ENCODE data around the gene TP53RK.

The TP53RK gene

DNA sequence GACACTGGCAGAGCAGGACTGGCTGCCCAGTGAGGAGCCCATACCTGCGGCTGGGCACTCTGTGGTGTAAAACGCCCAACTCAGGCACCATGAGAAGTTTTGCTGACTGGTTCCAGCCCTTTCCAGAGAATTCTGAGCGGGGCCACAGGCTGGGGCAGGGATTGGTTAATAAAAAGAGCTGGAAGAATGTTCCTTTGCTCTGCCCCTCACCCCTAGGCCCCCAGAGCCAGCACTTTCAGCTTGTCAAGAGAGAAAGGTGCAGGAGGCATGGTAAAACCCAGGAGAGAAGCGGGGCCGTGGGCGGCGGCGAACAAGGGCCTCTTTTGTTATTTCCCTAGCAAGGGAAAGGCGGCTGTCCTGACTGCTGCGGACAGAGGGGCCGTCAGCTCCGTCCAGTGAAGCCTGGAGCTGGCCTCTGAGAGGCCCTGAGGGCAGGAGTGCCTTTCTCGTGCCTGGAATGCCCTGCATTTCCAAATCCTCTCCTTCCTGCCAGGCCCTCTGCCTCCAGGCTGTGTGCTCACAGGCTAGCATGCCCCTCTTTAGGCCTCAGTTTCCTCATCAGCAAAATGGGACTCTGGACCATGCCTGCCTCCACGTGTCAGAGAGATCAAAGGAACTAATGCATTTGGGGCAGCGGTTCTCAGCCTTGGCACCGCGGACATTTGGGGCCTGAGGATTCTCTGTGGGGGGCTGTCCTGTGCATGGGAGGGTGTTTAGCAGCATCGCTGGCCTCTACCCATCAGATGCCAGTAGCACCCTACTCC, 50.9 kb downstream of the TP53RK start:
- no peak for DNase-seq (ENCODE audit: low read depth)

- no peak for DNase-seq (ENCODE audit: low read depth)
Measured at GRCh38 chr20:46637427-46638133, 51.7 kb downstream of the TP53RK start.

- DNase-seq (ENCODE audit: low read depth) = no peak
Measured at GRCh38 chr20:46637020-46637419, 52.2 kb downstream of the TP53RK start.

DNA sequence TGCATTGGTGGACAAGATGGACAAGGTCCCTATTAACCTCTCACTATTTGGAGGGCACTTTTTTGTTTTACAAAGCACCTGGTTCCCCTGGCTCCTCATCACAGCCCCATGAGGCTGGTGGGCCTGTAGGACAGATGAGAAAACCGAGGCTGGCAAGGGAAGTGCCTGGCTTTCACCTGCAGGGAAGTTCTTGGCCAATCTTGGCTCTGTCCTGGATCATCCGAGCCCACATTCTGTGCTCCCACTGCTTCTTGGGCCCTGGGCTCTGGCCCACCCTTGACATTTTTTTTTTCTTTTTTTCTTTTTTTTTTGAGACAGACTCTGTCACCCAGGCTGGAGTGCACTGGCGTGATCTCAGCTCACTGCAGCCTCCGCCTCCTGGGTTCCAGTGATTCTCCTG, 52.7 kb downstream of the TP53RK start:
- no peak for DNase-seq (ENCODE audit: low read depth)

- DNase-seq (ENCODE audit: low read depth) = no peak
Measured at GRCh38 chr20:46635514-46636136, 53.6 kb downstream of the TP53RK start.

DNA sequence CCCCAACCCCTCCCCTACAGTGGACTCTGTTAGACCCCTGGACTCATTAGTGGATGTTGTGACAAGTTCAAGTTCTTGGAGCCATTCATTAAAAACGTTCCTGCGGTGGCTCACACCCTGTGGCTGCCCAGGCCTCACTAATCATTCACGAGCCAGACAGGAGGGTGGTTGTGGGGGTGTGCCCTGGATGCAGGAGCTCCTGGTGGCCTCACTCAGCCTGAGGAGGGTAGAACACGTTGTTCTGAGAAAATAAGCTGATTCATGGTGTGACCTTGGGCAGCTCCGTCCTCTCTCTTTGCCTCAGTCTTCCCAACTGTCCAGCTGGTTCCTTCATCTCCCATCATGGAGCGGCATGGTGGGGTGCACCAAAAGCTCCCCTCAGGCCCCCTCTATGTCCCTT, 54.7 kb downstream of the TP53RK start:
- DNase-seq (ENCODE audit: low read depth) = no peak

Measured in activated T-cell treated with anti-CD3 and anti-CD28 coated beads for 24 hours (primary cell).